ENCODE data around the gene PSENEN. TPM values are rescaled to one million over a fixed set of nuclear protein-coding genes. Genes with fewer than 3 reads are reported as not detected.
A peak's percentile ranks its signal among the peaks of the same experiment; 100 is the strongest.
"Not testable (repeated sequence)": the region's sequence is repeated elsewhere in the genome, so short reads cannot be mapped to it uniquely, and the experiment has no call there.

PSENEN gene
- total RNA-seq, 1 donor from 2014 or later: 56.9 TPM

DNA sequence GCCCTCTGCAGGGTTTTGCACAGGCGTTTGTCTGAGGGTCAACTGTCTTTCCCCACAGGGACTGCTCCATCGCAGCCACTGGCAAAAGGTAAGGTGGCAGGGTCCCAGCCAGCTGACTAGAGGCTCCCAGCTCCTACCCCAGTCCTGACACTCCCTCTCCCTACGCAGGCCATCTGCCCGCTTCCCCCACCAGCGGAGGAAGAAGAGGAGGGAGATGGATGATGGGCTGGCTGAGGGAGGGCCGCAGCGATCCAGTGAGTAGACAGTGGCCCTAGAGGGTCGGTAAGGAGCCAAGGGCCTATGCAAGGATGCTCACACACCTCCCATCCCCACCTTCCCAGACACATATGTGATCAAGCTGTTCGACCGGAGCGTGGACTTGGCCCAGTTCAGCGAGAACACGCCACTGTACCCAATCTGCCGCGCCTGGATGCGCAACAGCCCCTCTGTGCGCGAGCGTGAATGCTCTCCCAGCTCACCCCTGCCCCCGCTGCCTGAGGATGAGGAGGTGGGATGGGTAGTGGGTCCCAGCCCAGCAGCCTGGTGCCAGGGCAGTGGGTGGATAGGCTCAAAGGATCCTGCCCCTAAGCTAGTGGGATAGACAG, 7.4 kb downstream of the PSENEN start:
- no peak for ATAC-seq

DNA sequence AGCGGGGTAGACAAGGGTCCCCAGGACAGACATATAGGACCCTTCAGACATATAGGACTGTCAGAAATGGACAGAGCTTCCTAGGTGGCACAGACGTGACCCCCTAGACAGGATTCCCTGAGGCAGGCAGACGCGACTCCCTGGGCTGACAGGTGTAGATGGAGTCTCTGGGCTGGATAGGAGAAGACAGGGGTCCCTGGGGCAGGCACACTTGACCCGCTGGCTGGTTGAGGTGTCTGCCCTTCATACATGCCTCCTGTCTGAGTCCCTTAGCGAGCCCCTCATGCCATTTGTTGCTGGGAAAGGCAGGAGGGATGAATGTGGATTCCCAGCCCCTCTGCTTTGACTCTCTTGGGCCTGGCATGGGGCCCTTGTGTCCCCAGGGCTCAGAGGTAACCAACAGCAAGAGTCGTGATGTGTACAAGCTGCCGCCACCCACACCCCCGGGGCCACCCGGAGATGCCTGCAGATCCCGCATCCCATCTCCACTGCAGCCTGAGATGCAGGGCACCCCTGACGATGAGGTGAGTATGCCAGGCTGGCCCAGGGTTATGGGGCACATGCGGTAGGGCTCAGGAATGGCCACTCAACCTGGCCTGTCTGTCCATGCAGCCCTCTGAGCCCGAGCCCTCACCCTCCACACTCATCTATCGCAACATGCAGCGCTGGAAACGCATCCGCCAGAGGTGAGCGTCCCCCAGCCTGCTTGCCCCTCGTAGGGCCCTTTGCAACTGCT, 8.4 kb downstream of the PSENEN start:
- no peak for ATAC-seq

DNA sequence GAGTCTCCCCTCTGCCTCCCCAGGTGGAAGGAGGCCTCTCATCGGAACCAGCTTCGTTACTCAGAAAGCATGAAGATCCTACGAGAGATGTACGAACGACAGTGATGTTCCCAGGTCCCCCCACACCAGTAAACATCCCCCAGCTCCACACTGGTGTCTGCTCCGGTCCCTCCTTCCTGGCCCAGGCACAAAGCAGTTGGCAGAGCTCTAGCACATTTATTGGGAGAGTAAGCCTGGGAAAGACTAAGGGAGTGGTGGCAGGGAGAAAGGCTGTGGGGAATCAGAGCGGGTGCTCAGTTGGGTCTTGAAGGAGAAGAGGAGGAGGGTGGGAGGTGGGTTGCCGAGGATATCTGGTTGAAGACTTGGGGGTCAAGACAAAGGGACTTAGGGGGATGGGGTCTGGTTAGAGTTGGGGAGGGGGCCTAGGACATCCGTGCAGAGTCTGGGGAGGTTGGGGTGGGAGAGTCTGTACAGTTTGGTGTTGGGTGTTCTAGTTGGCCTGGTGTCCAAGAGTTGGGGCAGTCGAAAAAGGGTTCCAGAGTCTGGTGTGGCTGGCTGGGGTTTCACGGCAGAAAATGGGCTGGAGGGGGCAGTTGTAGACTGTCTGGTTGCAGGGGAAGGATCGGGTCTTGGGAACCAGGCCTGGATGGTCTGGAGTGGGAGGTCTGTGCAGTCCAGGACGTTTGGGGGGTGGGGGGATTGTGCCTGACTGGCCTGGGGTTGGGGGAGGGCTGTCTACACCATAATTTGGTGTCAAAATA, 9.1 kb downstream of the PSENEN start:
- ATAC-seq: no peak

DNA sequence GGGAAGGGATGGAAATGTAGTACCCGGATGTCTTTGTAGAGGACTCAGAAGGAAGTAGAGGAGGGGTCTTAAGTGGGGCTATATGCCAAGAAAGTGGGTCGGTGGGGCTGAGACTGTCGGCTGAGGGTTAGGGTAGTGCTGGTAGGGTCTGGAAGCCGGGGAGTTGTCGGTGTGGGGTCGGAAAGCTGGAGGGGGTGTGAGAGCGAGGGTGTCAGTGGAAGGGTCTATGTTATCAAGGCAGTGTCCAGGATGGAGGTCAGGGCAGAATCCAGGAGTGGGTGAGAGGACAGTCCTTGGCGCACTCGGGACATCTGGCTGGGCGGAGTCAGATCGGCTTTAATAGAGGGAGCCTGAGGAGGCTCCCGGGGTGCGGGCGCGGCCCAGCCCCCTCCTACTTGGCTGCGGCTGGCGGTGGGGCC, 9.7 kb downstream of the PSENEN start:
- ATAC-seq: no peak

DNA sequence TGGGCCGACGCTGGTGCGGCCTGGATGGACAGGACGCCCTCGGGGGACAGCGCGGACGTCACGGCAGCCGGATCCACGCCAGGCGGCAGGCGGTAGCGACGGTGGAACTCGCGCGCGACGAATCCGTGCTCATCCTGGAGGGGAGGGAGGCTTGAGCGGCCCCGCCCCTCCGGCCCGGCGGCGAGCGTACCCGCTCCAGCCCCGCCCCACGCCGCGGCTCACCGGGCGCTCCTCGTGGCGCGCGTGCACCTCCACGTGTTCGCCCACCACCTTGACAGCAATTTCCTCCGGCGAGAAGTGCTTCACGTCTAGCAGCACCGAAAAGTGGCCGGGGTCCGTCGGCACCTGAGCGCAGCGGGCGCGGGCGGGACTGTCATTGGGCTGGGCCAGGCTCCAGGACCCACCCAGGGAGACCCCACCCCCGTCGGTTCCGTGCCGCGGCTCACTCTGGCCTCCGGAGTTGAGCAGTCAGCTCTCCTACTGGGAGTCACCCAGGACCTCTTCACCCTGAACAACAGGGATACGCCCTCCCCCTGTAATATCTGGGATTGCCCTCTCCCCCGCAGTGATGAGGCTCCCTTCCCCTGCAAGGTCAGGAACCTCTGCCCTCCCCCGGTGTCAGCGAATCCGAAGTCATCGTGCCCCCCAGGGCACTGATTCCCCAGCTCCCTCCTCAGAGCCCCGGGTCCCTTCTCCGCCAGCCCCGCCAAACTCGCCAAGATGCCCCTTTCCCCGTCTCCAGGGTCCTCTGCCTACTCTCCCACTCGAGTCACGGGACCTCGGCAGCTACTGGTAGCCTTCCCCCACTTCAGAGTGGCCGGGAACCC, 10.3 kb downstream of the PSENEN start:
- peak; percentile 39 for ATAC-seq

DNA sequence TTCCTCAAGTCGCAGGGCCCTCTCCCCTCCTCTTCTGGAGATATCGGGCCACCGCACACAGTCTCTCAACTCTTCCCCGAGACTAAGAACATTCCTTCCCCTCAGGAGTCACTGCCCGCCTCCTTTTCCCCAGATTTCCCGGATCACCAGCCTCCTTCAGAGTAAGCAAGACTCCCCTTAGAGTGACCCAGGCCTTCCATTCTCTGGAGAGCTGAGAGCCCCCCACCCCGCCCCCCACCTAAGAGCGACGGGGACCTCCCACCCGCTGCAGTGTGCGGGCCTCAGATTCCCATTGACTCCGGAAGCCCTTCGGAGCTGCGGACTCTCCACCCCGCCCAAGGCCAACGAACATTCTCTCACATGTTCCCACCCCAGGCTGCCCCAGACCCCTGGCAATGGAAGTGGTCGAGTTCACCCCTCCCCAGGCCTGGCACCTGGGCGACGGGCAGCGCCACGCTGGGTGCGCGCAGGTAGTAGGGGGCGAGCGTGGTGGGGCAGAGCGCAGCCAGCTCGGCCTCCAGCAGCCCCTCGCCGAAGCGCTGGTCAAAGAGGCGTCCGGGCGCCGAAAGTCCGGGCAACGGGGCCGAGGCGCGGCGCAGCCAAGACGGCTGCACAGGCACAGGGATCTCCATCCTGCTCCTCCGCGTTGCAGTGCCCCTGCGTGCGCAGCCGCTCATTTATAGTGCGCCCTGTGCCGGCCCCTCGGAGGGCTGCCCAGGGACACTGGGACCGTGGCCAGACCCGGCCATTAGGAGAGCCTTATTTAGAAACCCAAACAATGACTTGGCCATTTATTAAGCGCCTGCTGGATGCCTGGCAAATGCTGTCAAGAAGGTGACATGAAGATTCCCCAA, 11.2 kb downstream of the PSENEN start, which contains the start of gene HSPB6:
Gene HSPB6 (minus strand): TSS at position 653 of the 854 bp plus-strand sequence. CDS start 21 bp downstream, at position 632.
- ATAC-seq: no peak

DNA sequence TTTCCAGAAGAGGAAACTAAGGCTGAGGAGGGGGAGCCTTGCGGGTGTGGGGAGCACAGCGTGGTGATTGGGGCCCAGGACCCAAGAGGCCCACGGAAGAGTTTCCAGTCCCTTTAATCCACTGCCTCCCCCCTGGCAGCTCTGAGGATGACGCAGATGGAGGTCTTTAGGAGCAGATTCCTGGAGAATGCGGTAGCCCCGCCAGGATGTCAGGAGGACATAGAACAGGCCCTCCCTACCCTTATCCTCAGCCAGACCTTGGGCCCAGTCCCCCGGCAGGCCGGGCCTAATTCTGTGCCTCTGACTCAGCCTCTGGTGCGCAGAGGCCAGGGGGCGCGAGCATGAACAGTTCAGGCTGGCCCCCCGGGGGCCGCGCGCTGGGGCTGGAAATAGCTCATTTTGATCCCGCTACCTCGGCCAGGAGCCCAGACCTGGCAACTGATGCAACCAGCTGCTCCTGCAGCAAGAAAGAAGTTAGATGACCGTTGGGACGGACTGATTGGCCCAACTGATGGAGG, 11.8 kb downstream of the PSENEN start:
- ATAC-seq: peak; percentile 14

DNA sequence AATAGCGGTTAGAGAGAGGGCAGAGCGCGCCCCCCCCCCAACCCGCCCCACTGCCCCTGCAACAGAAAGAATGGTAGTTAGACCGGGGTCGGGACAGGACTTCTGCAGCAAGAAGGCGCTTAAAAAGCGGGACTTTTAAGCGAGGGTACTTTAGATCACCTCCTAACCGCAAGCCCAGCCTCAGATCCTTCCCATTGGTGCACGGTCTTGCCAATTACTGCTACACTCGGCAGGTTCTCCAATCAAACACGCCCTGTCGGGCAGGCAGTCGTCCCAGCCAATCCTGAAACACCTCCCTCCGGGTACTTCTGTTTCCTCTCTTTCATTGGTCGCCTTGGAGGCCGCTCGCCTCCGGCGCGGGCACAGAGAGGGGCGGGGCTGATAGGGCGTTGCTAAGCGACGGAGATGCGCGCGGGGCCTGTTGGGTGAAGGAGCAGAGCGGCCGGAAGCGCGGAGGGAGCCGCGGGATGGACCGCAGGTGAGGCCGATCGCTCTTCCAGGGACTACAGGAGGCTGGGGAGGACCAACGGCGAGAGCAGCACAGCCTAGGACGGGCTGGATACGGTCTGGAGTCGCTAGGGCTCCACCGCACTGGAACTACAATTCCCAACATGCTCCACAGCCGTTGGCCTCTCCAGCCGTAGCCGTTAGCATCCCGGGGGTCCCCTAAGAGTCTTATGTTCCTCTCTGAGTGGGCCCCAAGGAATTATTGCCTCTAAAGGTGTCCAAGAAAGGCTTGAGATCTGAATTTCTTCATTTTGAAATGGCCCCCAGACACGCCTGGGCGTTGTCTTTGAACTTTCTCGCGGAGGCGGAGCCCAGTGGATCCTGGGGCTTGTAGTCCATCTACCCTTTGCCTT, 12.5 kb downstream of the PSENEN start, which contains the start of gene PROSER3:
Gene PROSER3 (plus strand): TSS at position 428 of the 860 bp plus-strand sequence. CDS start 40 bp downstream, at position 468.
- ATAC-seq: peak; percentile 95

DNA sequence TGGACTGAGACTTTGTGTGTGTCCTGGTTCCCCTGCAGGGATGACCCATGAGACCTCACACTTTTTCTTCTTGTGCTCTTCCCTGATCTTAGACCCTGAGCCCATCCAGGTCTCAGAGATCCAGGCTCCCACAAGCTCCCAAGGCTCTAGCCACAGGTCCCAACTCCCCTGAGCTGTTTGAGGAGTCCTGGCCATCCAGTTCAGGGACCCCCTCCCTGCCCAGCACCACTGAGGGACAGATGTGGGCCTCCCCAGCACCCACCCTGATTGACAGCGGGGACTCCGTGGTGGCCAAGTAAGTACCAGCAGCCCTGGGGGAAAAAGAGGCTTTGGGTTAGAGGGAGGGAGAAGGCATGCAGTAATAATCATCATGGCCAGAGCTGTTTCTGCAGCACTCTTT, 14.2 kb downstream of the PSENEN start:
- no peak for ATAC-seq

DNA sequence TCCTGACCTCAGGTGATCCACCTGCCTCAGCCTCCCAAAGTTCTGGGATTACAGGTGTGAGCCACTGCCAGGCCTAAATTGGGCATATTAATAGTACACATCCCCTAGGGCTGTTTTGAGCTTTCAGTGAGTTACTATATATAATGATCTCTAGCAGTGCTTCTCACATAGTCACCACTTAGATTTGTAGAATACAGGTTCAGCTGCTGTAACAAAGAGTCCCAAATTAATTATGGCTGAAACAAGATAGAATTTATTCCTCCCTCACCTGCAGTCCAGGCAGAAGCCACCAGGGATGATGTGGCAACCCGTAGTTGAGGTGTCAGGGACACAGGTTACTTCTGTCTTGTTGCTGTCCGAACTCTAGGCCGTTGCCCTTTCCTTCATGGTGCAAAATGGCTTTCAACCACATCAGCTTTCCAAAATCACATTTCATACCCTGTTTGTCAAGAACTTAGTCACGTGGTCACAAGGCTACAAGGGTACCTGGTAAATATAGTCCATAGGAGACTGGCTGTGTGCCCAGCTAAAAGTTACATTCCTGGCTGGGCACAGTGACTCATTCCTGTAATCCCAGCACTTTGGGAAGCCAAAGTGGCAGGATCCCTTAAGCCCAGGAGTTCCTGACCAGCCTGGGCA, 15.4 kb downstream of the PSENEN start:
- no peak for ATAC-seq

DNA sequence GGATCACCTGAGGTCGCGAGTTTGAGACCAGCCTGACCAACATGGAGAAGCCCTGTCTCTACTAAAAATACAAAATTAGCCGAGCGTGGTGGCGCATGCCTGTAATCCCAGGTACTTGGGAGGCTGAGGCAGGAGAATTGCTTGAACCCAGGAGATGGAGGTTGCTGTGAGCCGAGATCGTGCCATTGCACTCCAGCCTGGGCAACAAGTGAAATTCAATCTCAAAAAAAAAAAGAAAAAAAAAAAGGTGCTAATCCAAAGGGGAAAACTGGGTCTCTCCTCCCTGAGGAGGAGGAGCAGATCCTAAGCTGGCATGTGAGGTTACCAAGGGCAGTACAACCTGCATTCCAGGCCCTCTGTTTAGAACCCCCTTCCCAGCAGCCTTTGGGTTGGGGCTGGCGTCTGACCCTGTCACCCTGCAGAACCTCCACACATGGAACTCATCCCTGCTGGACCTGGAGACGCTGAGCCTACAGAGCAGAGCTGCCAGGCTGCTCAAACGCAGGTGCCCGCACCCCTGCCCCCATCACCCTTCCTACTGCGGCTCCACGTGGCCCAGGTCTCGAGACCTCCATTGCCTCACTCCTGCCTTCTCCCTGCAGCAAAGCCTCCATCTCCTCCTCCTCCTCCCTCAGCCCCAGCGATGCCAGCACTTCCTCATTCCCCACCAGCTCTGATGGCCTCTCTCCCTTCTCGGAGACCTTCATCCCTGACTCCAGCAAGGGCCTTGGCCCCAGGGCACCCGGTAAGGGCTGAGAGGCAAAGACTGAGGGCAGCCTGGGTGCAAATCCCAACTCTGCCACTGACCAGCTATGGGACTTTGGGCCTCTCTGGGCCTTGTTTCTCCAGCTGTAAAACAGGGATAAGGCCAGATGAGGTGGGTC, 19.2 kb downstream of the PSENEN start:
- no peak for ATAC-seq

DNA sequence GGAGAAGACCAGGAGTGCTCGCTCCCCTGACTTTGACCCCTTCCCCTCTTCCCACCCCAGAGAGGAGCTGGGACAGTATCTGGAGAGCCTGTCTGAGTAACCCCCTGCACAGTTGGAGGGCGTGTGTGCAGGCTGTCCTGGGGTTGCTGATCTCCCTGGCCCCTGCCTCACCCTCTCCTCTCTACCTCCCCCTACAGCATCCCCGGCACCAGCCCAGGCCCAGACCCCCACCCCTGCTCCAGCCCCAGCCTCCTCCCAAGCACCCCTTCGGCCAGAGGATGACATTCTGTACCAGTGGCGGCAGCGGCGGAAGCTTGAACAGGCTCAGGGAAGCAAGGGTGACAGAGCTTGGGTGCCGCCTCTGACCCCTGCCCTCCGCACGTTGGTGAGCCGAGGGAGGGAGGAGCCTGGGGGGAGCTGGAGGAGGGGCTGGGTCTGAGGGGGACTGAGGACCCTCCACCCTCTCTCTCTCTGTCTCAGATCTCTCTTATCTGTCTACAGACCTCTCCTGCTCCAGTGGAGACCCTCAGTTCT, 21.2 kb downstream of the PSENEN start:
- ATAC-seq: peak; percentile 10

DNA sequence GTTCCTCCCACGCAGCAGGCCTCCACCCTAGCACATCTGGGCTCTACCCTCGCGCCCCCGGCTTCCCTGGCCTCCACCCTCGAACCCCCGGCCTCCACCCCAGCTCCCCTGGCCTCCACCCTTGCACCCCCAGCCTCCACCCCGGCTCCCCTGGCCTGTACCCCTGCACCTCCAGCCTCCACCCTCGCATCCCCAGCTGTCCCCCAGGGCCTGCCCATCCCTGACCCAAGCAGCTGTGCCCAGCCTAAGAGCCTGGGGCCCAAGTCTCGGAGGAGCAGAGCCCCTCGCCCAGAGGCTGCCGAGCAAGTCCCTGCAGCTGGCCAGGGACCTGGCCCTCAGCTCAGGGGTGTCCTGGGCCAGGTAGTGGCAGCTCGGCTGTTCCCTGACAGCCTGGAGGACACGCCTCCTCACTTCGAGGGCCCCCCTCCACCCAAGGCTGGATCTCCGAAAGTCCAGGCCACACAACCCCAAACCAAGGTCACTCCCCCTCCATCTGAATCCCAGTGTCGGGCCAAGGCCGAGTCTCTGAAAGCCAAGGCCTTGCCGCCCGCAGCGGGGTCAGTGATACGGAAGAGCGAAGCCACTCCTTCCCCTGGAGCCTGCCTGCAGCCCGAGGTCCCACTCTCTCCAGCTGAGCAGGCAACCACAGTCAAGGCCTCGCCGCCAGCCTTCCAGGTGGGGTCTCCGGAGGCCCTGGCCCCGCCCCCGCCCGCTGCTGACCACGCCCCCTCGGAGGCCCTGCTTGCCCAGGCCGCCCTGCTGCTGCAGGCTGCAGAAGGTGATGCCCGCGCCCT, 22.0 kb downstream of the PSENEN start:
- peak; percentile 20 for ATAC-seq

DNA sequence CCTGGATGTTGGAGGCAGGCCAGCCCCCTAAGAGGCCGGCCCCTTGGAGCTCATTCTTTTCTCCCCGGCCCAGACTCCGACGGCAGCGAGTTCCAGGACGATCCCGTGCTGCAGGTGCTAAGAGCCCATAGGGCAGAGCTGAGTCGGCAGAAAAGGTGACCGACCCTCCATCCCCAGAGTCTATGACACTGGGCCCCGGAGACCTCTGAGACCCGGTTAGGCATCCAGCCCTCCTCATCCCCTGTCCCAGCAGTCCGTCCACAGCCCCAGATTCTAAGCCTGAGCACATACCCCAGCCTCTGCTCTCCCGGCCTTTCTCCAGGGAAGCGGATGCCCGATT, 22.6 kb downstream of the PSENEN start:
- peak; percentile 16 for ATAC-seq

DNA sequence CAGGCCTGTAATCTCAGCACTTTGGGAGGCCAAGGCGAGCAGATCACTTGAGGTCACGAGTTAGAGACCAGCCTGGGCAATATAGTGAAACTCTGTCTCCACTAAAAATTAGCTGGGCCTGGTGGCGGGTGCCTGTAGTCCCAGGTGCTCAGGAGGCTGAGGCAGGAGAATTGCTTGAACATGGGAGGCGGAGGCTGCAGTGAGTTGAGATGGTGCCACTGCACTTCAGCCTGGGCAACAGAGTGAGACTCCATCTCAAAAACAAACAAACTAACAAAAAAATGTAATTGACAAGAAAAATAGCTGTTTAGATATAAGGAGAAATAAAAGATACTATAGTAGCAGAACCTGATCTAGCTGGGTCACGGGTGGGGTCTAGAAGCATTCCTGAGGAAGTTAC, 26.9 kb downstream of the PSENEN start:
- ATAC-seq: not testable (repeated sequence)

DNA sequence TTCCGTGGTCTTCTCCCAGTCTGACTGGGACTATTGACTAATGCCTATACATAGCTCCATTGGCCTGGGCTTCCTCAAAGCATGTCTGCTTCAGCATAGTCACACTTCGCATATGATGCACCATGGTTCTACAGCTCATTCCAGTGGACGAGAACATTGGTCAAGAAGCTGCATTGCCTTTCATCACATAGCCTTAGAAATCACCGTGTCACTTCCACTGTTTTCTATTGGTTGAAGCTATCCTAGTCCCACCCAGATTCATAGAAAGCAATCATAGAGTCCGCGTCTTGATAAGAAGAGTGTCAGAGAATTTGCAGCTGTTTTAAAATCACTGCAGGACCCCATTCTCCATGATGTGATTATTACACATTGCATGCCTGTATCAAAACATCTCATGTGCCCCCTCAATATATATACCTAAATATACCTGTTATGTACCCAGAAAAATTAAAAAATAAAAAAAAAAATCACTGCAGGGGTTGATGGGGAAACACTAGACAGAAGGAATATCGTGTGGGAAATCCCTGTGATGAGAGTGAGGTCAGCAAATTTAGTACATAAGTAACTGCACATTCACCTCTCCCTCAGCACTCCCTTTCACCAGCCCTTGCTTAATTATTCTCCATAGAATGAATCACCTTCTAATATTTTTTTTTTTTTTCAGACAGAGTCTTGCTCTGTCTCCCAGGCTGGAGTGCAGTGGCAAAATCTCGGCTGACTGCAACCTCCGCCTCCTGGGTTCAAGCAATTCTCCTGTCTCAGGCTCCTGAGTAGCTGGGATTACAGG, 27.8 kb downstream of the PSENEN start:
- ATAC-seq: no peak
